B cell (primary cell): Measurements from ENCODE around the gene CHKB.

Experiments used
- EZH2 ChIP-seq: IDR thresholded peaks from 2 replicates; pipeline ENCODE4 v1.6.1; 2012; ENCODE audit warnings: borderline replicate concordance, low read depth, mild to moderate bottlenecking, moderate library complexity, low read length; ENCODE audit not compliant: insufficient read depth, poor library complexity, severe bottlenecking
- TF ChIP-seq, protein P1 (sequence below): fragments of 200-600 bp; IDR thresholded peaks from one replicate; pipeline ENCODE4 v1.8.0; 2022; ENCODE audit warnings: antibody characterized with exemption, mild to moderate bottlenecking

- TF ChIP-seq, protein P1, sequence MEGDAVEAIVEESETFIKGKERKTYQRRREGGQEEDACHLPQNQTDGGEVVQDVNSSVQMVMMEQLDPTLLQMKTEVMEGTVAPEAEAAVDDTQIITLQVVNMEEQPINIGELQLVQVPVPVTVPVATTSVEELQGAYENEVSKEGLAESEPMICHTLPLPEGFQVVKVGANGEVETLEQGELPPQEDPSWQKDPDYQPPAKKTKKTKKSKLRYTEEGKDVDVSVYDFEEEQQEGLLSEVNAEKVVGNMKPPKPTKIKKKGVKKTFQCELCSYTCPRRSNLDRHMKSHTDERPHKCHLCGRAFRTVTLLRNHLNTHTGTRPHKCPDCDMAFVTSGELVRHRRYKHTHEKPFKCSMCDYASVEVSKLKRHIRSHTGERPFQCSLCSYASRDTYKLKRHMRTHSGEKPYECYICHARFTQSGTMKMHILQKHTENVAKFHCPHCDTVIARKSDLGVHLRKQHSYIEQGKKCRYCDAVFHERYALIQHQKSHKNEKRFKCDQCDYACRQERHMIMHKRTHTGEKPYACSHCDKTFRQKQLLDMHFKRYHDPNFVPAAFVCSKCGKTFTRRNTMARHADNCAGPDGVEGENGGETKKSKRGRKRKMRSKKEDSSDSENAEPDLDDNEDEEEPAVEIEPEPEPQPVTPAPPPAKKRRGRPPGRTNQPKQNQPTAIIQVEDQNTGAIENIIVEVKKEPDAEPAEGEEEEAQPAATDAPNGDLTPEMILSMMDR: no peak
- TF ChIP-seq EZH2: no peak
Observed at GRCh38 chr22:50603511-50604255, 21.0 kb upstream of the CHKB start.
